ENCODE data around the gene NEURL1B.

DNA sequence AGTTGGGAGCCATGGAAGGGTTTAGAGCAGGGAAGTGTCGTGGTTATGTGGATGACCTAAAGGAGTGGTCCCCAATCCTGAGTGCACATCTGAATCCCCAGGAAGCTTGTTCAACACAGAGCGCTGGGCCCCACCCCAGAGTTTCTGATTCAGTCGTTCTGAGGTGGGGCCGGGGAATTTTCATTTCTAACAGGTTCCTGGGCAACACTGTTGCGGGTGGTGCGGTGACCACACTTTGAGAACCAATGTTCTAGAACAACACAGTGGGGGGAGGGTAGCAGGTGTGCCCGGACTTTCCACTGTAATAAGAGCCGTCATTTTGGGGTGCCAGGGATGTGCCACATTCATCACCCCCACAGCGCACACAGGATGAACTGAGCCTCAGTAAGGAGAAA, 90.6 kb downstream of the NEURL1B start:
- TF ChIP-seq CTCF (IDR thresholded peaks at IDR 0.05) (no peak), EZH2phosphoT487 (IDR thresholded peaks at IDR 0.05; ENCODE audit: borderline replicate concordance, low read depth) (no peak)
